Heart left ventricle (tissue), 16 donors: Measurements from ENCODE around the gene GRHPR. TPM values are rescaled to one million over a fixed set of nuclear protein-coding genes. Genes with fewer than 3 reads are reported as not detected.

Source experiments
- ATAC-seq, 4 donors: fragments of 200-7000 bp; cut with Tn5 transposase; one replicate each; pipeline ENCODE4 v1.9.1; 2020 to 2022; ENCODE audit warnings: moderate library complexity in 4 of 4, mild to moderate bottlenecking in 3 of 4, moderate number of reproducible peaks in 1 of 4
- DNase-seq, 5 donors: peaks; one replicate each; pipeline ENCODE4 v3.0.0-alpha.2; 2020
- H3K27ac ChIP-seq, 12 donors: fragments of 200-600 bp; sonication (generic) in 4 of 12; one replicate each; pipeline versions ENCODE4 v1.5.0 to v1.8.0; 2016 to 2022; ENCODE audit warnings: mild to moderate bottlenecking in 2 of 12
- H3K27me3 ChIP-seq, 9 donors: fragments of 200-600 bp; sonication (generic) in 2 of 9; one replicate each; pipeline versions ENCODE4 v1.5.1 to v1.8.0; 2016 to 2022; ENCODE audit warnings: mild to moderate bottlenecking in 3 of 9
- H3K36me3 ChIP-seq, 9 donors: fragments of 200-600 bp; sonication (generic) in 2 of 9; one replicate each; pipeline versions ENCODE4 v1.5.0 to v1.8.0; 2018 to 2022; ENCODE audit warnings: mild to moderate bottlenecking in 2 of 9
- H3K4me1 ChIP-seq, 12 donors: fragments of 200-600 bp; sonication (generic) in 4 of 12; one replicate each; pipeline versions ENCODE4 v1.5.0 to v1.8.0; 2016 to 2022; ENCODE audit warnings: mild to moderate bottlenecking in 3 of 12
- H3K4me3 ChIP-seq, 12 donors: fragments of 200-600 bp; sonication (generic) in 4 of 12; one replicate each; pipeline versions ENCODE4 v1.5.0 to v1.8.0; 2017 to 2022; ENCODE audit warnings: mild to moderate bottlenecking in 9 of 12, moderate library complexity in 4 of 12
- H3K9me3 ChIP-seq, 12 donors: fragments of 200-600 bp; sonication (generic) in 4 of 12; one replicate each; pipeline versions ENCODE4 v1.5.0 to v1.8.0; 2016 to 2022; ENCODE audit warnings: mild to moderate bottlenecking in 1 of 12
- POLR2A ChIP-seq, 2 donors: fragments of 450-650 bp; IDR thresholded peaks; one replicate each; pipeline ENCODE4 v1.6.1; 2017; ENCODE audit warnings: antibody characterized with exemption in 2 of 2, mild to moderate bottlenecking in 2 of 2, moderate library complexity in 2 of 2
- WGBS, 4 donors: extraction: QIAGEN DNeasy Blood & Tissue Kit in 2 of 4; methylation state at CpG; one replicate each; pipeline versions ENCODE4 v1.1.5 to v1.1.7; 2013 to 2018; 5-methylcytosine and 5-hydroxymethylcytosine counted together
- intact Hi-C, 10 donors: fragments of 100-400 bp; cut with DNase I; formaldehyde crosslinking; loops; one replicate each; pipeline versions ENCODE4 v1.11.1 to v1.14.2; 2022
- polyA plus RNA-seq, 2 donors: library from polyadenylated mRNA; stranded (reverse); fragments of 200-250 nt; gene quantifications; one replicate each; pipeline ENCODE4 v1.2.3, GENCODE V29; 2013
- total RNA-seq, 9 donors: library from RNA; depleted of rRNA in 2 of 9; stranded (reverse); fragments of >200 nt in 2 of 9; fragmentation: NEBNext Ultra II Directional in 3 of 9; extraction: Animal tissue kit (Norgen Biotek cat#: 25700) in 3 of 9; gene quantifications; one replicate each; pipeline versions ENCODE4 v1.1.0 to v1.2.4, GENCODE V29; 2016 to 2023
- TF ChIP-seq, protein P1 (sequence below), 12 donors: fragments of 200-600 bp; sonication (generic) in 4 of 12; IDR thresholded peaks; one replicate each; pipeline versions ENCODE4 v1.5.0 to v1.8.0; 2018 to 2022; ENCODE audit warnings: antibody characterized with exemption in 12 of 12, mild to moderate bottlenecking in 5 of 12
- donor health status: ischemic (EF 13 %, LVEDD 7.1; RV severe dilation, severe dysfunction).
- donor health status: healthy with polysubstance abuse.
- donor health status: DM: no; HTN: yes; CAD: no.
- donor health status: DM: no; HTN: no; CAD: no.
- donor health status: ischemic (EF 25% LVEDD 6.9; RV normal size, moderate dysfunction).
- donor health status: ischemic (EF 25% LVEDD 5.7; RV mildly dilated, moderate dysfunction).
- donor health status: healthy.
- donor health status: DM: yes; HTN: yes; CAD: no.
- donor health status: ischemic (EF 35%, LVEDD 5.7; RV mildly dilated, moderate dysfunction).
- donor health status: nonischemic (EF 11% LVEDD 7.7; RV severe dilation, severe dysfunction).
- donor health status: DM: yes; HTN: yes; CAD: no.
- donor health status: PGD.
- donor health status: ischemic (EF 29% LVEDD 5.4; RV normal size, mild dysfunction).
- donor health status: nonischemic (EF 23%, LVEDD 6.1; RV moderate dilation, normal function).

The GRHPR gene
- total and polyA plus RNA-seq, 11 donors = 91.0 to 209 (median 111) TPM

GRCh38 chr9:37433867-37434371 is 11.4 kb downstream of the GRHPR start:
- WGBS, 4 donors = 47 to 69% (median 57%) methylated on average over 6 to 7 of the region's 7 CpGs
- Histone ChIP-seq H3K27me3 (no peaks in the 10 kb centered on the region), H3K4me3 (no peak overlapping the region), H3K27ac (peak overlapping the region in 1 of 12 donors; percentile 7), H3K36me3 (peaks cover 0 to 100% (median 89%) of the 10 kb centered on the region in 9 donors), H3K4me1 (peaks cover 0 to 49% (median 17%) of the 10 kb centered on the region in 12 donors), H3K9me3 (no peaks in the 10 kb centered on the region)
- peak in 2 of 4 donors; percentile 9 to 23 for ATAC-seq
- DNase-seq = peak in 1 of 5 donors; percentile 42
- TF ChIP-seq POLR2A (IDR thresholded peaks at IDR 0.05) = no peak
- TF ChIP-seq, protein P1, sequence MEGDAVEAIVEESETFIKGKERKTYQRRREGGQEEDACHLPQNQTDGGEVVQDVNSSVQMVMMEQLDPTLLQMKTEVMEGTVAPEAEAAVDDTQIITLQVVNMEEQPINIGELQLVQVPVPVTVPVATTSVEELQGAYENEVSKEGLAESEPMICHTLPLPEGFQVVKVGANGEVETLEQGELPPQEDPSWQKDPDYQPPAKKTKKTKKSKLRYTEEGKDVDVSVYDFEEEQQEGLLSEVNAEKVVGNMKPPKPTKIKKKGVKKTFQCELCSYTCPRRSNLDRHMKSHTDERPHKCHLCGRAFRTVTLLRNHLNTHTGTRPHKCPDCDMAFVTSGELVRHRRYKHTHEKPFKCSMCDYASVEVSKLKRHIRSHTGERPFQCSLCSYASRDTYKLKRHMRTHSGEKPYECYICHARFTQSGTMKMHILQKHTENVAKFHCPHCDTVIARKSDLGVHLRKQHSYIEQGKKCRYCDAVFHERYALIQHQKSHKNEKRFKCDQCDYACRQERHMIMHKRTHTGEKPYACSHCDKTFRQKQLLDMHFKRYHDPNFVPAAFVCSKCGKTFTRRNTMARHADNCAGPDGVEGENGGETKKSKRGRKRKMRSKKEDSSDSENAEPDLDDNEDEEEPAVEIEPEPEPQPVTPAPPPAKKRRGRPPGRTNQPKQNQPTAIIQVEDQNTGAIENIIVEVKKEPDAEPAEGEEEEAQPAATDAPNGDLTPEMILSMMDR (IDR thresholded peaks at IDR 0.05) = no peak
- intact Hi-C loops = no loop called here

- H3K27me3 ChIP-seq = no peaks in the 10 kb centered on the region
- DNase-seq (peak in 4 of 5 donors; percentile 36 to 74 (median 44)), ATAC-seq (peak; percentile 56 to 74 (median 70))
- H3K9me3 ChIP-seq = no peaks in the 10 kb centered on the region
- 56 to 62% (median 58%) methylated on average over 5 of the region's 5 CpGs for whole genome bisulfite sequencing, 4 donors
- intact Hi-C loops = no loop called here
- H3K4me1 ChIP-seq = peaks cover 0 to 54% (median 17%) of the 10 kb centered on the region in 12 donors
- TF ChIP-seq, protein P1 (IDR thresholded peaks at IDR 0.05) = no peak
- TF ChIP-seq POLR2A (IDR thresholded peaks at IDR 0.05) = no peak
- H3K27ac ChIP-seq = peak overlapping the region in 3 of 12 donors; percentile 18 to 39 (median 24)
- H3K4me3 ChIP-seq = no peak overlapping the region
- H3K36me3 ChIP-seq = peaks cover 0 to 100% (median 91%) of the 10 kb centered on the region in 9 donors
Measured at GRCh38 chr9:37436540-37436939, 14.0 kb downstream of the GRHPR start.

DNA sequence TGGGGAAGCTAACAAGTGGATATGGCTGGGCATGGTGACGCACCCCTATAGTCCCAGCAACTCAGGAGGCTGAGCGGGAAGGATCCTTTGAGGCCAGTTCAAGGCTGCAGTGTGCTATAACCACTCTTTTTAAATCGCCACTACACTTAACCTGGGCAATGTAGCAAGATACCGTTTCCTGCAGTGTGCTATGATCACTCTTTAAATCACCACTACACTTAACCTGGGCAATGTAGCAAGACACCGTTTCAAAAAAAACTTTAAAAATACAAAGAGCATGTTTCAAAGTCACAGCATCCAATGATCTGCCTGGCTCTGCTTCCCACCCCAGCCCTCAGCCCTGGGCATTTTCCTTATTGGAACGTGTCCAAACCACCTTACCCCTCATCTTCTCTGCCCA is 14.5 kb downstream of the GRHPR start:
- TF ChIP-seq, protein P1 (IDR thresholded peaks at IDR 0.05) = no peak
- TF ChIP-seq POLR2A (IDR thresholded peaks at IDR 0.05) = no peak
- Histone ChIP-seq H3K4me1 (peaks cover 0 to 54% (median 17%) of the 10 kb centered on the region in 12 donors), H3K27me3 (no peaks in the 10 kb centered on the region), H3K4me3 (no peak overlapping the region), H3K27ac (peak overlapping the region in 2 of 12 donors; percentile 18 to 24), H3K9me3 (no peaks in the 10 kb centered on the region), H3K36me3 (peaks cover 0 to 100% (median 91%) of the 10 kb centered on the region in 9 donors)
- ATAC-seq = no peak
- intact Hi-C loops = no loop called here
- no peak for DNase-seq
- WGBS, 4 donors = 91 to 95% (median 95%) methylated on average over 6 of the region's 6 CpGs

GRCh38 chr9:37437621-37438020 is 15.1 kb downstream of the GRHPR start:
- Histone ChIP-seq H3K4me1 (peaks cover 0 to 51% (median 16%) of the 10 kb centered on the region in 12 donors), H3K9me3 (no peaks in the 10 kb centered on the region), H3K36me3 (peaks cover 0 to 100% (median 95%) of the 10 kb centered on the region in 9 donors), H3K27me3 (no peaks in the 10 kb centered on the region), H3K4me3 (no peak overlapping the region), H3K27ac (peak overlapping the region in 3 of 12 donors; percentile 11 to 24 (median 12))
- intact Hi-C loops = no loop called here
- peak in 2 of 4 donors; percentile 14 to 54 for ATAC-seq
- no peak for TF ChIP-seq POLR2A (IDR thresholded peaks at IDR 0.05)
- TF ChIP-seq, protein P1 (IDR thresholded peaks at IDR 0.05) = no peak
- no peak for DNase-seq
- WGBS, 4 donors = 72 to 85% (median 82%) methylated on average over 4 of the region's 4 CpGs
